NCI-H510A (cell line): ENCODE measurements around the gene OLFML2B.
A peak's percentile ranks its signal among the peaks of the same experiment; 100 is the strongest.
"Not testable (repeated sequence)": the region's sequence is repeated elsewhere in the genome, so short reads cannot be mapped to it uniquely, and the experiment has no call there.

Experiments used
- DNase-seq: peaks from one replicate; lab custom pipeline; 2025; lab: John Stamatoyannopoulos, UW

The OLFML2B gene

GRCh38 chr1:162023547-162024501 lies at the start of gene OLFML2B:
Gene OLFML2B, minus strand, starts transcription at chr1:162023869. Its CDS starts 439 bp downstream, at chr1:162023430.
- DNase-seq, result peak; percentile 32

DNA sequence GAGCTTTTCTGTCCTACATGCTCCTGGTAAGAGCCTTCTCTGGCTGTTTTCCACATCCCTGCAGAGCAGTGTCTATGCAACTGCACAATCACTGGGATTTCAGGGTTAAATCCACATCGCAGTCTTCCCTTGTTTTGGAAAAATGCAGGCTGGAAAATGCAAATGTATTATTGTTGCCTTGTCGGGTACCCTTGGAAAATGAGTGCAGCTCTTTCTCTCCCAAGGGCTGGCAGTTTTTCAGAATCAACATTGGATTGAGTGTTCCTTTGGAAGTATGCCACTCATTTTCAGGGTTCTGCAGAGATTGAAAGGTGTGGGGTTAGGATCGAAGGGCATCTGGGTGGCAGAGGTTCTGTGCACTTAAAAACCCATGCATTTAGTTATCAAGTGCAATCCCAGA lies 49.1 kb upstream of the OLFML2B start:
- DNase-seq, result no peak

DNA sequence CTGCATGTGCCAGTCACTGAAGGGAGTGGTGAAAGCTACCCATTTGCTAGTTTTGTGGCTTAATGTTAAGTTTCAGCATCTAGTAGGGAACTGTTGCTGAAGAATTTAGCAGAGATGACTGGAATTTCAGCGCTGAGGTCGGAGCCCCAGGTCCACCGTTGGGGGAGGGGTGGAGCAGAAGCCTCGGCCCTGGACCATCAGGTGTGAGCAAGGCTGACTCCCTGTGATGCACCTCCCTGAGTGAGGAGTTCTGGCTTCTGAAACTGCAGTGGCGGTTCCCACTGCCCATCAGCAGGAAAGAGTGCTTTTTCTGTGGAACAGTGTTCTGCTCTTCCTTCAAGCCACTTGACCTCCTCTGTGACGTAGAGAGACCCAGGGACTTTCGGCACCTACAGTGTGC lies 47.2 kb upstream of the OLFML2B start:
- no peak for DNase-seq

DNA sequence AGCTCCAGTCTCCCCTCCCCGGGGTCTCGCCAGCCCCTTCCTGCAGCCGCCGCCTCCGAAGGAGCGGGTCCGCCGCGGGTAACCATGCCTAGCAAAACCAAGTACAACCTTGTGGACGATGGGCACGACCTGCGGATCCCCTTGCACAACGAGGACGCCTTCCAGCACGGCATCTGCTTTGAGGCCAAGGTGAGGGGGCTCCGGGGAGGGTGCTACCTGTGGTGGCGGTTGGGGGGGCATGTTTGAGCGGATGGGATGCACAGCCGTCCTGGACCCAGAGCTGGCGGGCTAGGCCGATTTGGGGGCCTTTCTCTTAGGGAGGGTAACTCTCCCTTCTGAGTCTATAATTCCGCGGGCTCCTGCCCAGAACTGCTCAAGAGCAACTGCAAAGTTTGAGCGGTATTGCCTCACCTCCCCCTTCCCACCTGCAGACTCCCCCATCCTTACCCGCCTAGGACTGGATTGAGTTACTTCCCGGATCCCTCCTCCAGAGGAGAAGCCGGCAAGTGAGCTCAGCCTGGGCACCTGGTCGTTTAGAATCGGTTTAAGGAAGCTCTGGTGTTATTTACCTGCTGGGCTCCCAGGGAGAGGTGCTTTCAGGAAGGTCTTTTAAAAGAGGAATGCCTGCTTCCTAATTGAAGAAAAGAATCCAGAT lies 46.6 kb upstream of the OLFML2B start:
- DNase-seq, result peak; percentile 35

DNA sequence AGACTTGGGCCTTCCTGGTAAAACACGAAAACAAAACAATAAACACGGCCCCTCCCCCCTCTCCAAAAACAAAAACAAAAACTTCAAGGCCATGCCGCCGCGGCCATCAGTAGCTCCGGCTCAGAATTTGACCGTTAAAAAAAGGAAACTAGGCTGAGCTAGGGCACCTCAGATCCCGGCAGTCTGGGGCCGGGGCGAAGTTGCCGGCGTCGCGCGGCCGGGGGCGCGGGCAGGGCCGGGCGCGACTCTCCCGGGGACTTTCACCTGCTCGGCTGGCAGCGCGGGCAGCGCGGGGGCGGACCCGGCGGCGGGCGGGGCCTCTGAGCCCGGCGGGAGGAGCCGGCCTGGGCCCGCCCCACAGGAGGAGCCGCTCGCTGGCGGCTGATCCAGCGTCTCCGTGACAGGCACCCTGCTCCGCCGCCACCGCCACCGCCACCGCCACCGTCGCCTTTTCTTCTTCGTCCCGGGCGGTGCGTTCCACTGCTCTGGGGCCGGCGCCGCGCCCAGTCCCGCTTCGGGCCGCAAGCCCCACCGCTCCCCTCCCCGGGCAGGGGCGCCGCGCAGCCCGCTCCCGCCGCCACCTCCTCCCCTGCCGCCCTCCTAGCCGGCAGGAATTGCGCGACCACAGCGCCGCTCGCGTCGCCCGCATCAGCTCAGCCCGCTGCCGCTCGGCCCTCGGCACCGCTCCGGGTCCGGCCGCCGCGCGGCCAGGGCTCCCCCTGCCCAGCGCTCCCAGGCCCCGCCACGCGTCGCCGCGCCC lies 45.8 kb upstream of the OLFML2B start, which contains the start of gene NOS1AP:
TSS of gene NOS1AP (plus strand) at position 358 of the 760 bp plus-strand sequence. CDS start 487 bp downstream, outside the sequence.
- DNase-seq, result peak; percentile 47

DNA sequence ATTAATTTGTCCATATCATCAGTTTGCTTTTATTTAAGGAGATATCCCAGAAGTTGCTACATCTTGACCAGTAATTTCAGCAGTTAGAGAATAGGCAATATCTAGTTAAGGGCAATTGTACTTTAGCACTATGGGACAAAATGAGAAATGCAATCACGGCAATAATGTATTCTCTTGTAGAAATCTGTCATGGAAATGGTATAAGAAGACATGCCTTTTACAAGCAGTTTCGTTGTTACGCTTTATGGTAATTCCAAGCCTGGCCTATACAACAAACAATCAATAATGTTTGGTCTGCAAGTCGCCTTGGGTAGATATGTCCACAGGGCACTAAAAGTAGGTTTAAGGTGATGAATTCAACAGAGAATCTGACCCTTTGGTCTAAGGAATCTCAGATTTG lies 44.6 kb upstream of the OLFML2B start:
- no peak for DNase-seq

DNA sequence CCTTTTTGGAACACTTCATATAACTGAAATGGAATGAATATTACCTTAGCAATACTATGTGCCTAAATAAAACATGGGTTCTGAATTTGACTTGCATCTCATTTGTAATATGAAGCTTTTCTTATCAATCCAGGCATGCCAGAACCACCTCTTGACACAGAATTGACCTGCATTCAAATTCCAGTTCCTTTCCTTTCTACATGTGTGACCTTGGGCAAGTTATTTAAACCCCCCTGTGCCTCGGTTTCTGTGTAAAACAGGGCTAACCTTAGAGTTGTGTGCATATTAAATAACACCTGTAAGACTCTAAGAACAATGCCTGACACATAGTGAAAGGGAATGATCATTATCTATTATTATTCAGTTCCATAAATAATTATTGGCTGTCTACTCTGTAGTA lies 43.8 kb upstream of the OLFML2B start:
- no peak for DNase-seq

- DNase-seq, result not testable (repeated sequence)
Observed at GRCh38 chr1:162066836-162067235, 43.2 kb upstream of the OLFML2B start.

DNA sequence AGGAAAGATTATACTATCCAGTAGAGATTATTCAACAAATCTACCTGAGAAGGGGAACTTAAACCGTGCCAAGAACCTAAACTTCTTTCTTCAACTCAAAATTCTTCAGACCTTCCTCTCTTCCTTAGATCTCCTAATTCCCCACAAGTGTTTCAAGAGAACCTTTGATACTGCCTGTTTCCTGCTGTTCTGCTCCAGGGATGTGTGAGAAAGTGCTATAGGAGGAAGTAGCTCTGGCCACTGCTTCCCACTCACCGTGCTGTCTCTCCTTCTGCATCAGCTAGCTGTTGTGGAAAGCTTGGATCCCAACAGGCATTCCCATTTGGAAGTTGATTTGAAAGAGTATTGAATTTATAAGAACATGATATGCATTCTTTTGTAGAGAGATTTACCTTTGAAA lies 41.3 kb upstream of the OLFML2B start:
- DNase-seq, result no peak

GRCh38 chr1:162062542-162063015 lies 38.9 kb upstream of the OLFML2B start:
- DNase-seq, result no peak

DNA sequence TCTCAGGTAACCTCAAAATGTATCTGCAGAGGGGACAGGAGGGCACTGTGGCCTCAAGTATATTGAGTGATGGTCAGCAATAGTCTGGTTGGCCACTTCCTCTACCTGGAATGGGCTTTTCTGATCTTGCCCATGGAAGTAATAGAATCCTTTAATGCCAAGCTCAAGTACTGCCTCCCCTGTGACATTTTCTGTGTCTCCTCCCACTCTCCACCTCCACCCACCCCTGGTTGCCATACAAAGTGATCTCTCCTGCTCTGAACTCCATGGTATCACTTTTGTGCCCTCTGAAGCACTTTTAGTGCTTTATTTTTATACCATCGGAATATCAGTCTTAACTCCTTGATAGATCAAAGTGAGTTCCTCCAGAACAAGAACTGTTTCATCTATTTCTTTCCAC lies 36.6 kb upstream of the OLFML2B start:
- DNase-seq, result no peak

DNA sequence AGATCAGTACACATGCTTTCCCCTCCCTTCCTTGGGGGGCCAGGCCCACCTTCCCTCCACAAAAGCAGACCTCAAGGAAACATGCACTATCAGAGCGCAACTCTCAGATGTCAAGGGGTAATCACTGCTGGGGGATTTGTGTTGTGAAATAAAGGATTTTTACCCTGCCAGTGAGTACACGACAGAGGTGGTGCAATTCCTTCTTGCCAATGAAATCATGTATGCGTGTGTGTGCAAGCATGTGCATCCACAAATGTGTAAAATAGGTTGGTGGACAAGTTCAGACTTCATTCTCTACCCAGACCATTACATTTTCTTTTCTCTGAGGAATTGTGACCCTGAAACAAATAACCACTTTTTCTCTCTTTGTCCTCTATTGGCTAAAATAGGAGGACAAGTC lies 36.1 kb upstream of the OLFML2B start:
- DNase-seq, result no peak

- no peak for DNase-seq
Observed at GRCh38 chr1:162056579-162056978, 32.9 kb upstream of the OLFML2B start.

GRCh38 chr1:162056043-162056442 lies 32.4 kb upstream of the OLFML2B start:
- peak; percentile 14 for DNase-seq

DNA sequence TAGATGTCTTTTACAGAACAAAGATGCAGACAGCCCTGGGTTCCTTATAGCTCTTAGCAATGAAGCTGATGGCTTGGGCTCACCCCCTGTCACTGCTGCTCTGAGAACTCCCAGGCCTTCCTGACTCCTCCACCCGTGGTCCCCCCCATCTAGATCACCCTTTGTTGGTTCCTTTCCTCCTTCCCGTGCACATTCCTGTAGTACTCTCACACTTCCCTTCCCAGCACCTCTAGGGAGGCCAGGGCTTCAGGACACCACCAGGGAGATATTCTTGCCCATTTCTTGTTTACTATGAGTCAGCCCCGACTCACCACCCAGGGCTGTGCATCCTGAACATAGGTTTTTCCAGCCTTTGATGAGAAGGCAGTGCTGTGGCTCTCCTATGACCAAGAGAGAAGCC lies 31.4 kb upstream of the OLFML2B start:
- DNase-seq, result no peak

- DNase-seq, result not testable (repeated sequence)
Observed at GRCh38 chr1:162053949-162054348, 30.3 kb upstream of the OLFML2B start.

GRCh38 chr1:162046921-162047320 lies 23.3 kb upstream of the OLFML2B start:
- no peak for DNase-seq

- no peak for DNase-seq
Observed at GRCh38 chr1:162042361-162042760, 18.7 kb upstream of the OLFML2B start.

- DNase-seq, result no peak
Observed at GRCh38 chr1:162040657-162041056, 17.0 kb upstream of the OLFML2B start.

DNA sequence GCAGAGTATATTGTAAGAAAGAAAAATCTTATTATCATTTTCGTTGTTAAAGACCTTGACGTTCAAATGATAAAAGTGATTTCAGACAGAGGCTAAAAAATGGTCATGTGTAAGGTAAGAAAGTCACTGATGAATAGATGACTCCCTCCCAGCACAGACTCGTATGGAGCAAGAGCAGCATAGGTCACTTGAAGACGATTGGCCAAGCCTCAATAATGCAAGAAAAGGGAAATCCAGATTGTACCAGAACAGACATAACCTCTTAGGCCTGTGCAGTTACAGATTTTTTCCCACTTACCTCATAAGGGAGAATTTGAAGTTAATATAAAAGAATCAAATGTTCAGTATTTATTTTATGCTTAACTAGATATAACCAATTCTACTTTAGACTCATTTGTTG lies 16.3 kb upstream of the OLFML2B start:
- DNase-seq, result no peak

DNA sequence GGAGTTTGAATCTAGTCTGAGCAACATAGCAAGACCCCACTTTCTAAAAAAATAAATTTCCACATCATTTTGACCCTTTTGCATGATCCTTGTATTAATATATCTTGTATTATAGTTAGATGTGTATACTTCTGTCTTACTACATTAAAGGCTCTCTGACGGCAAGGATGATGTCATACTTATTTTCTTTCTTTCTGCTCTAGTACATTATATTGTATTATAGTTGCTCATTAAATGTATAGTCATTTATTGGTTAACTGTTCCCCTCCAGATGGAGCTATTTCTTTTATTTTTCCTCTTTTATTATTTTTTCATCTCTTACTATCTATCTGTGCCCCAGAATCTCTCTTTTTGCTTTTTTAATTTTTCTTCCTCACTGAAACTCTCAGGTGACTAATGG lies 15.0 kb upstream of the OLFML2B start:
- DNase-seq, result no peak

DNA sequence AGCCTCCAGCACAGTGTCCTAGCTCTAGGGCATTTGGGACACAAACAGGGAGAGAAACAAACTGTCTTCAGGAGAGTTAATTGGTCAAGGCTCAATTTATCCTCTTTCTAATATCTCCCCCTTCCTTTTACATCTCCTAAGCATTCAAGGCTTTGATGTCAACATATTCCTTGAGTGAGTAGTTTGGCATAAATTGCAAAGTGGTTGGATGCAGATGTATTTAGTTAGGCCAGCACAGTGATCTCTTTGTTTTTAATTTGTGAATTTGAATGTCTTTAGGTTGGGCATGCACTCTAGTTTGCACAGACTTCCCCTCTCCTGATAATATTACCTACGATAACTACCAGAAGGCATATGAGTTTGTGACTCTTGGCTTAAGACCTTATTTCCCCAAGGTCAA lies 12.5 kb upstream of the OLFML2B start:
- no peak for DNase-seq
